CD14-positive monocyte (primary cell): Measurements from ENCODE around the gene TNIP1. TPM values are rescaled to one million over a fixed set of nuclear protein-coding genes. Genes with fewer than 3 reads are reported as not detected.
A peak's percentile ranks its signal among the peaks of the same experiment; 100 is the strongest.

Source experiments
- DNase-seq, 3 donors: peaks; one replicate each; pipeline ENCODE4 v3.0.0-alpha.2; 2011 to 2022
- H2AFZ ChIP-seq: 2 replicates; pipeline ENCODE4 v1.6.0; 2012; ENCODE audit warnings: mild to moderate bottlenecking, low read depth, low read length, inconsistent platforms; ENCODE audit not compliant: insufficient read depth, poor library complexity, severe bottlenecking
- H3K27ac ChIP-seq, 2 donors: 1 replicate in 1 of 2; 2 replicates in 1 of 2; pipeline ENCODE4 v1.5.1; 2012 to 2013; ENCODE audit warnings: low read length in 2 of 2, control low read depth in 1 of 2, inconsistent platforms in 1 of 2, low read depth in 1 of 2, mild to moderate bottlenecking in 1 of 2
- H3K27me3 ChIP-seq, 2 donors: one replicate each; pipeline versions ENCODE4 v1.6.0 to v1.6.1; 2011 to 2013; ENCODE audit warnings: low read length in 2 of 2; ENCODE audit not compliant: control insufficient read depth in 2 of 2, insufficient read depth in 2 of 2
- H3K36me3 ChIP-seq, 2 donors: replicated peaks in 1 of 2; 1 replicate in 1 of 2; 2 replicates in 1 of 2; pipeline versions ENCODE4 v1.5.1 to v1.6.1; 2012 to 2013; ENCODE audit warnings: low read length in 2 of 2, control low read depth in 1 of 2, inconsistent platforms in 1 of 2, mild to moderate bottlenecking in 1 of 2; ENCODE audit not compliant: insufficient read depth in 2 of 2, control insufficient read depth in 1 of 2
- H3K4me1 ChIP-seq, 2 donors: 1 replicate in 1 of 2; 2 replicates in 1 of 2; pipeline versions ENCODE4 v1.5.1 to v1.6.1; 2012 to 2013; ENCODE audit warnings: low read length in 2 of 2, control low read depth in 1 of 2, inconsistent platforms in 1 of 2, mild to moderate bottlenecking in 1 of 2, moderate library complexity in 1 of 2; ENCODE audit not compliant: insufficient read depth in 2 of 2, control insufficient read depth in 1 of 2
- H3K4me2 ChIP-seq: replicated peaks from 2 replicates; pipeline ENCODE3; 2012; ENCODE audit warnings: low read length, moderate library complexity, mild to moderate bottlenecking; ENCODE audit not compliant: poor library complexity, severe bottlenecking; ENCODE audit errors: extremely low read depth
- H3K4me3 ChIP-seq, 3 experiments: fragments of 200-600 bp in 1 of 3; sonication (generic) in 1 of 3; replicated peaks in 1 of 3; 1 replicate in 2 of 3; 2 replicates in 1 of 3; pipeline ENCODE4 v1.5.1; 2011 to 2013; ENCODE audit warnings: low read length in 3 of 3, mild to moderate bottlenecking in 3 of 3, control low read depth in 2 of 3, low read depth in 2 of 3, inconsistent platforms in 1 of 3, moderate library complexity in 1 of 3
- H3K79me2 ChIP-seq: 2 replicates; pipeline ENCODE4 v1.6.0; 2012; ENCODE audit warnings: mild to moderate bottlenecking, control low read depth, inconsistent platforms, low read length, moderate library complexity; ENCODE audit not compliant: insufficient read depth
- H3K9ac ChIP-seq: 2 replicates; pipeline ENCODE4 v1.6.0; 2017; ENCODE audit warnings: low read length, mild to moderate bottlenecking; ENCODE audit not compliant: insufficient read depth, poor library complexity, severe bottlenecking
- H3K9me3 ChIP-seq, 2 donors: replicated peaks in 1 of 2; 1 replicate in 1 of 2; 2 replicates in 1 of 2; pipeline versions ENCODE4 v1.5.1 to v1.6.1; 2012 to 2013; ENCODE audit warnings: low read length in 2 of 2, control low read depth in 1 of 2; ENCODE audit not compliant: control insufficient read depth in 1 of 2, insufficient read depth in 1 of 2
- H4K20me1 ChIP-seq: 2 replicates; pipeline ENCODE4 v1.6.0; 2012; ENCODE audit warnings: mild to moderate bottlenecking, low read length, control low read depth, moderate library complexity; ENCODE audit not compliant: insufficient read depth
- H3K27ac Mint-ChIP-seq, 7 donors: one replicate each; pipeline ENCODE4 v1.8.0; 2020; ENCODE audit warnings: mild to moderate bottlenecking in 7 of 7, mixed read lengths in 7 of 7, moderate library complexity in 6 of 7, inconsistent platforms in 2 of 7
- H3K27me3 Mint-ChIP-seq, 3 donors: one replicate each; pipeline ENCODE4 v1.8.0; 2021 to 2022; ENCODE audit warnings: low read depth in 3 of 3, mild to moderate bottlenecking in 3 of 3, mixed read lengths in 3 of 3, moderate library complexity in 3 of 3, inconsistent platforms in 1 of 3
- H3K36me3 Mint-ChIP-seq, 2 donors: one replicate each; pipeline ENCODE4 v1.8.0; 2020; ENCODE audit warnings: mixed read lengths in 2 of 2, inconsistent platforms in 1 of 2, mild to moderate bottlenecking in 1 of 2
- H3K4me1 Mint-ChIP-seq: one replicate; pipeline ENCODE4 v1.8.0; 2020; ENCODE audit warnings: mild to moderate bottlenecking, mixed read lengths
- H3K4me3 Mint-ChIP-seq, 2 donors: one replicate each; pipeline ENCODE4 v1.8.0; 2020; ENCODE audit warnings: mild to moderate bottlenecking in 2 of 2, mixed read lengths in 2 of 2, moderate library complexity in 1 of 2
- H3K9me3 Mint-ChIP-seq, 7 donors: one replicate each; pipeline ENCODE4 v1.8.0; 2020 to 2022; ENCODE audit warnings: mixed read lengths in 7 of 7, mild to moderate bottlenecking in 6 of 7, moderate library complexity in 6 of 7, inconsistent platforms in 2 of 7
- WGBS: methylation state at CpG from one replicate; pipeline ENCODE4 v1.1.5; 2013; ENCODE audit warnings: missing lambda C conversion rate; ENCODE audit not compliant: insufficient coverage; 5-methylcytosine and 5-hydroxymethylcytosine counted together
- intact Hi-C, 2 donors: fragments of 100-400 bp; cut with micrococcal nuclease; formaldehyde crosslinking; loops; one replicate each; pipeline versions ENCODE4 v1.15.0 to v1.15.1; 2023
- polyA minus RNA-seq: library from RNA; depleted of rRNA, polyadenylated mRNA; stranded (reverse); fragments of >200 nt; gene quantifications from 2 replicates; pipeline ENCODE4 v1.2.3, GENCODE V29; 2012
- polyA plus RNA-seq, 3 donors: library from polyadenylated mRNA; depleted of rRNA in 1 of 3; unstranded in 2 of 3; stranded (reverse) in 1 of 3; fragments of 300-500 nt in 2 of 3; fragments of >200 nt in 1 of 3; fragmentation: Illumina TruSeq in 2 of 3; gene quantifications; 1 replicate in 2 of 3; 2 replicates in 1 of 3; pipeline ENCODE4 v1.2.3, GENCODE V29; 2012 to 2021
- total RNA-seq, 12 experiments: library from RNA in 1 of 12; stranded (reverse) in 1 of 12; fragments of 120-200 nt in 1 of 12; gene quantifications; one replicate each; pipeline ENCODE4 v1.2.4 and lab custom pipeline; 2013 to 2026; ENCODE audit warnings: mixed read lengths in 6 of 12, inconsistent platforms in 1 of 12
- TF ChIP-seq, protein P1 (sequence below): fragments of 200-600 bp; IDR thresholded peaks from one replicate; pipeline ENCODE4 v1.8.0; 2022; ENCODE audit warnings: antibody characterized with exemption, mild to moderate bottlenecking

TNIP1 gene, protein sequence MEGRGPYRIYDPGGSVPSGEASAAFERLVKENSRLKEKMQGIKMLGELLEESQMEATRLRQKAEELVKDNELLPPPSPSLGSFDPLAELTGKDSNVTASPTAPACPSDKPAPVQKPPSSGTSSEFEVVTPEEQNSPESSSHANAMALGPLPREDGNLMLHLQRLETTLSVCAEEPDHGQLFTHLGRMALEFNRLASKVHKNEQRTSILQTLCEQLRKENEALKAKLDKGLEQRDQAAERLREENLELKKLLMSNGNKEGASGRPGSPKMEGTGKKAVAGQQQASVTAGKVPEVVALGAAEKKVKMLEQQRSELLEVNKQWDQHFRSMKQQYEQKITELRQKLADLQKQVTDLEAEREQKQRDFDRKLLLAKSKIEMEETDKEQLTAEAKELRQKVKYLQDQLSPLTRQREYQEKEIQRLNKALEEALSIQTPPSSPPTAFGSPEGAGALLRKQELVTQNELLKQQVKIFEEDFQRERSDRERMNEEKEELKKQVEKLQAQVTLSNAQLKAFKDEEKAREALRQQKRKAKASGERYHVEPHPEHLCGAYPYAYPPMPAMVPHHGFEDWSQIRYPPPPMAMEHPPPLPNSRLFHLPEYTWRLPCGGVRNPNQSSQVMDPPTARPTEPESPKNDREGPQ
- 131 TPM for total RNA-seq (2013)
- polyA plus RNA-seq (100 to 1,000 TPM in 1 of 3 donors, 10 to 100 TPM in 2; 30.8 to 108 (median 46.4) TPM), polyA minus RNA-seq (136 and 178 TPM in 2 replicates), total RNA-seq (lab: John Stamatoyannopoulos, UW) (222 to 1,748 (median 358) reads per million in 11 experiments)

DNA sequence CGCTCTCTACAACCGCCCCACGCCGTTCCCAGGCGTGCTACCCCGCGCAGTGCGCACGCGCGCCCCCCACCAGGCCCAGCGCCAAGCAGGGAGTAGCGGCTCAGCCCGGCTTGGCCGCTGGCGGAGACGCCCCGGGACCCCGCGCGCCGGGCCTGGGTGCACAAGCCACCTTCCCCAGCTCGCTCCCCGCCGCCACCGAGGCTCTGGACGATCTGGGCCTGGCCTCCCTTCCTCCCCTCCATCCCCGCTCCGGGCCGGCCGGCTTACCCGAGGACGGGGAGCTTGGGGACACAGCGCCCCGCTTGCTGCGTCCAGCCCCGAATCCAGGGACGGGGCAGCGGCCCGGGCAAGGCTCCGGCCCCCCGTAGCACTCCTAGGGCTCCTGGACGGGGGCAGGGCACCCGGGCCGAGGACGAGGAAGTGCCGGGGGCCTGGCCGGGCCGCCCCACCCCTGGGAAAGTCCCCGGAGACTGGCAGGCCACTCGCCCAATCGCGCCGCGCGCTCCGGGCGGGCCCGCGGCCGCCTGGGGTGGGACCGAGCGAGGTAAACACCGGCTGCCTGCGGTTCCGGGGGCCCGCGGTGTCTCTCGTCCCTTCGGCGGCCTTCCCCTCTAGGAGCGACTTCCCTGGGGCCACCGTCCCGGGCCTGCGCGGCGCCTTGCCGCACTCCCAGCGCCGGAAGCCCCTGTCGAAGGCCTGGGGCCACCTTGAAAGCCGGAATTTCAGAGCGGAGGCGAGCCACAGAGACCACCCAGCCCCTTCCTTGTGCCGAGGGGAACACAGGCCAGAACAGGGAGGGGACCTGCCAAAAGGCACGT is at the start of gene TNIP1:
Gene TNIP1 (minus strand): TSS at position 422 of the 818 bp plus-strand sequence. CDS start 15,939 bp downstream, outside the sequence.
- peak within 1 kb of the TSS; percentile 71 to 91 (median 85) for H3K4me3 ChIP-seq
- peak within 1 kb of the TSS; percentile 79 for H3K4me2 ChIP-seq
- Mint-ChIP-seq H3K36me3 (peaks cover 36 to 38% of the 10 kb centered on the region in 2 donors), H3K4me3 (peak within 1 kb of the TSS; percentile 81 to 93), H3K4me1 (peaks cover 81% of the 10 kb centered on the region), H3K27ac (peak within 1 kb of the TSS; percentile 94 to 98 (median 97)), H3K27me3 (no peaks in the 10 kb centered on the region), H3K9me3 (no peaks in the 10 kb centered on the region)
- H3K79me2 ChIP-seq: peaks cover 65% of the 10 kb centered on the region
- WGBS: under 1% methylated on average over 86 of the region's 86 CpGs
- DNase-seq: peak; percentile 88 to 94 (median 89)
- intact Hi-C loops: loop anchor here in 1 of 2 donors (2.0 kb wide), 2 partner anchors 14 to 22 kb away; no protein-coding TSS in a partner anchor
- no peaks in the 10 kb centered on the region for H3K9me3 ChIP-seq
- H3K27me3 ChIP-seq: no peaks in the 10 kb centered on the region
- H4K20me1 ChIP-seq: peaks cover 45% of the 10 kb centered on the region
- H2AFZ ChIP-seq: peak within 1 kb of the TSS; percentile 44
- peak within 1 kb of the TSS; percentile 95 to 100 for H3K27ac ChIP-seq
- H3K9ac ChIP-seq: peak within 1 kb of the TSS; percentile 99
- H3K36me3 ChIP-seq: peaks cover 14 to 29% of the 10 kb centered on the region in 2 donors
- peaks cover 65 to 84% of the 10 kb centered on the region in 2 donors for H3K4me1 ChIP-seq
- TF ChIP-seq, protein P1, sequence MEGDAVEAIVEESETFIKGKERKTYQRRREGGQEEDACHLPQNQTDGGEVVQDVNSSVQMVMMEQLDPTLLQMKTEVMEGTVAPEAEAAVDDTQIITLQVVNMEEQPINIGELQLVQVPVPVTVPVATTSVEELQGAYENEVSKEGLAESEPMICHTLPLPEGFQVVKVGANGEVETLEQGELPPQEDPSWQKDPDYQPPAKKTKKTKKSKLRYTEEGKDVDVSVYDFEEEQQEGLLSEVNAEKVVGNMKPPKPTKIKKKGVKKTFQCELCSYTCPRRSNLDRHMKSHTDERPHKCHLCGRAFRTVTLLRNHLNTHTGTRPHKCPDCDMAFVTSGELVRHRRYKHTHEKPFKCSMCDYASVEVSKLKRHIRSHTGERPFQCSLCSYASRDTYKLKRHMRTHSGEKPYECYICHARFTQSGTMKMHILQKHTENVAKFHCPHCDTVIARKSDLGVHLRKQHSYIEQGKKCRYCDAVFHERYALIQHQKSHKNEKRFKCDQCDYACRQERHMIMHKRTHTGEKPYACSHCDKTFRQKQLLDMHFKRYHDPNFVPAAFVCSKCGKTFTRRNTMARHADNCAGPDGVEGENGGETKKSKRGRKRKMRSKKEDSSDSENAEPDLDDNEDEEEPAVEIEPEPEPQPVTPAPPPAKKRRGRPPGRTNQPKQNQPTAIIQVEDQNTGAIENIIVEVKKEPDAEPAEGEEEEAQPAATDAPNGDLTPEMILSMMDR: no peak
